ENCODE measurements around the gene CUBN. TPM values are rescaled to one million over a fixed set of nuclear protein-coding genes. Genes with fewer than 3 reads are reported as not detected.

CUBN gene
- total RNA-seq, 1 experiment from 2014 or later, result 0.46 TPM

- TF ChIP-seq, protein P1, sequence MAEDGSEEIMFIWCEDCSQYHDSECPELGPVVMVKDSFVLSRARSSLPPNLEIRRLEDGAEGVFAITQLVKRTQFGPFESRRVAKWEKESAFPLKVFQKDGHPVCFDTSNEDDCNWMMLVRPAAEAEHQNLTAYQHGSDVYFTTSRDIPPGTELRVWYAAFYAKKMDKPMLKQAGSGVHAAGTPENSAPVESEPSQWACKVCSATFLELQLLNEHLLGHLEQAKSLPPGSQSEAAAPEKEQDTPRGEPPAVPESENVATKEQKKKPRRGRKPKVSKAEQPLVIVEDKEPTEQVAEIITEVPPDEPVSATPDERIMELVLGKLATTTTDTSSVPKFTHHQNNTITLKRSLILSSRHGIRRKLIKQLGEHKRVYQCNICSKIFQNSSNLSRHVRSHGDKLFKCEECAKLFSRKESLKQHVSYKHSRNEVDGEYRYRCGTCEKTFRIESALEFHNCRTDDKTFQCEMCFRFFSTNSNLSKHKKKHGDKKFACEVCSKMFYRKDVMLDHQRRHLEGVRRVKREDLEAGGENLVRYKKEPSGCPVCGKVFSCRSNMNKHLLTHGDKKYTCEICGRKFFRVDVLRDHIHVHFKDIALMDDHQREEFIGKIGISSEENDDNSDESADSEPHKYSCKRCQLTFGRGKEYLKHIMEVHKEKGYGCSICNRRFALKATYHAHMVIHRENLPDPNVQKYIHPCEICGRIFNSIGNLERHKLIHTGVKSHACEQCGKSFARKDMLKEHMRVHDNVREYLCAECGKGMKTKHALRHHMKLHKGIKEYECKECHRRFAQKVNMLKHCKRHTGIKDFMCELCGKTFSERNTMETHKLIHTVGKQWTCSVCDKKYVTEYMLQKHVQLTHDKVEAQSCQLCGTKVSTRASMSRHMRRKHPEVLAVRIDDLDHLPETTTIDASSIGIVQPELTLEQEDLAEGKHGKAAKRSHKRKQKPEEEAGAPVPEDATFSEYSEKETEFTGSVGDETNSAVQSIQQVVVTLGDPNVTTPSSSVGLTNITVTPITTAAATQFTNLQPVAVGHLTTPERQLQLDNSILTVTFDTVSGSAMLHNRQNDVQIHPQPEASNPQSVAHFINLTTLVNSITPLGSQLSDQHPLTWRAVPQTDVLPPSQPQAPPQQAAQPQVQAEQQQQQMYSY (CRISPR knock-in tag; IDR thresholded peaks at IDR 0.05), result no peak
- TF ChIP-seq STAT6 (CRISPR knock-in tag; conservative IDR thresholded peaks at IDR 0.05; ENCODE audit: low read depth), result no peak
Observed at GRCh38 chr10:16927546-16927945, 202.1 kb downstream of the CUBN start (continued).

DNA sequence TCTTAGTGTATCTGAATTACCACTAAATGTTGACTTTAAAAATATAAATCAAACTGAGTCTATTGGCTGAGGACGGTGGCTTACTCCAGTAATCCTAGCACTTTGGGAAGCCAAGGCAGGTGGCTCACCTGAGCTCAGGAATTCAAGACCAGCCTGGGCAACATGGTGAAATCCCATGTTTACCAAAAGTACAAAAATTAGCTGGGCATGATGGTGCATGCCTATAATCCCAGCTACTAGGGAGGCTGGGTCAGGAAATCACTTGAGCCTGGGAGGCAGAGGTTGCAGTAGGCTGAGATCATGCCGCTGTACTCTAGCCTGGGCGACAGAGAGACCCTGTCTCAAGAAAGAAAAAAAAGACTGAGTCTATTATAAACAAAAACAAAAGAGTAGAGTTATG is 205.9 kb downstream of the CUBN start:
- H3K27ac Mint-ChIP-seq, result no peak overlapping the region
- POLR2A ChIA-PET, result no interaction called here
- H3K4me1 Mint-ChIP-seq, result peaks cover 12% of the 10 kb centered on the region
- ATAC-seq (no peak), DNase-seq (ENCODE audit: low spot score) (no peak)
- H3K4me3 Mint-ChIP-seq, result no peak overlapping the region
- CTCF ChIA-PET, result no interaction called here
- TF ChIP-seq RELA (CRISPR knock-in tag; IDR thresholded peaks at IDR 0.05; ENCODE audit: borderline replicate concordance) (no peak), FOXK1 (CRISPR knock-in tag; IDR thresholded peaks at IDR 0.05) (no peak), FOXP1 (CRISPR knock-in tag; IDR thresholded peaks at IDR 0.05; ENCODE audit: borderline replicate concordance) (no peak), ERG (CRISPR knock-in tag; IDR thresholded peaks at IDR 0.05) (no peak), SMAD3 (CRISPR knock-in tag; IDR thresholded peaks at IDR 0.05; ENCODE audit: borderline replicate concordance) (no peak), ZNF671 (CRISPR knock-in tag; IDR thresholded peaks at IDR 0.05) (no peak), CTCF (IDR thresholded peaks at IDR 0.05) (no peak), ZNF396 (CRISPR knock-in tag; IDR thresholded peaks at IDR 0.05; ENCODE audit: borderline replicate concordance) (no peak), PREB (CRISPR knock-in tag; IDR thresholded peaks at IDR 0.05; ENCODE audit: borderline replicate concordance) (no peak), MXD4 (CRISPR knock-in tag; IDR thresholded peaks at IDR 0.05; ENCODE audit: borderline replicate concordance) (no peak), SP1 (CRISPR knock-in tag; conservative IDR thresholded peaks at IDR 0.05) (no peak)
- TF ChIP-seq, protein P2, sequence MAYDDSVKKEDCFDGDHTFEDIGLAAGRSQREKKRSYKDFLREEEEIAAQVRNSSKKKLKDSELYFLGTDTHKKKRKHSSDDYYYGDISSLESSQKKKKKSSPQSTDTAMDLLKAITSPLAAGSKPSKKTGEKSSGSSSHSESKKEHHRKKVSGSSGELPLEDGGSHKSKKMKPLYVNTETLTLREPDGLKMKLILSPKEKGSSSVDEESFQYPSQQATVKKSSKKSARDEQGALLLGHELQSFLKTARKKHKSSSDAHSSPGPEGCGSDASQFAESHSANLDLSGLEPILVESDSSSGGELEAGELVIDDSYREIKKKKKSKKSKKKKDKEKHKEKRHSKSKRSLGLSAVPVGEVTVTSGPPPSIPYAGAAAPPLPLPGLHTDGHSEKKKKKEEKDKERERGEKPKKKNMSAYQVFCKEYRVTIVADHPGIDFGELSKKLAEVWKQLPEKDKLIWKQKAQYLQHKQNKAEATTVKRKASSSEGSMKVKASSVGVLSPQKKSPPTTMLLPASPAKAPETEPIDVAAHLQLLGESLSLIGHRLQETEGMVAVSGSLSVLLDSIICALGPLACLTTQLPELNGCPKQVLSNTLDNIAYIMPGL (CRISPR knock-in tag; IDR thresholded peaks at IDR 0.05), result no peak
- TF ChIP-seq, protein P3, sequence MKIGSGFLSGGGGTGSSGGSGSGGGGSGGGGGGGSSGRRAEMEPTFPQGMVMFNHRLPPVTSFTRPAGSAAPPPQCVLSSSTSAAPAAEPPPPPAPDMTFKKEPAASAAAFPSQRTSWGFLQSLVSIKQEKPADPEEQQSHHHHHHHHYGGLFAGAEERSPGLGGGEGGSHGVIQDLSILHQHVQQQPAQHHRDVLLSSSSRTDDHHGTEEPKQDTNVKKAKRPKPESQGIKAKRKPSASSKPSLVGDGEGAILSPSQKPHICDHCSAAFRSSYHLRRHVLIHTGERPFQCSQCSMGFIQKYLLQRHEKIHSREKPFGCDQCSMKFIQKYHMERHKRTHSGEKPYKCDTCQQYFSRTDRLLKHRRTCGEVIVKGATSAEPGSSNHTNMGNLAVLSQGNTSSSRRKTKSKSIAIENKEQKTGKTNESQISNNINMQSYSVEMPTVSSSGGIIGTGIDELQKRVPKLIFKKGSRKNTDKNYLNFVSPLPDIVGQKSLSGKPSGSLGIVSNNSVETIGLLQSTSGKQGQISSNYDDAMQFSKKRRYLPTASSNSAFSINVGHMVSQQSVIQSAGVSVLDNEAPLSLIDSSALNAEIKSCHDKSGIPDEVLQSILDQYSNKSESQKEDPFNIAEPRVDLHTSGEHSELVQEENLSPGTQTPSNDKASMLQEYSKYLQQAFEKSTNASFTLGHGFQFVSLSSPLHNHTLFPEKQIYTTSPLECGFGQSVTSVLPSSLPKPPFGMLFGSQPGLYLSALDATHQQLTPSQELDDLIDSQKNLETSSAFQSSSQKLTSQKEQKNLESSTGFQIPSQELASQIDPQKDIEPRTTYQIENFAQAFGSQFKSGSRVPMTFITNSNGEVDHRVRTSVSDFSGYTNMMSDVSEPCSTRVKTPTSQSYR (CRISPR knock-in tag; IDR thresholded peaks at IDR 0.05), result no peak
- TF ChIP-seq, protein P4, sequence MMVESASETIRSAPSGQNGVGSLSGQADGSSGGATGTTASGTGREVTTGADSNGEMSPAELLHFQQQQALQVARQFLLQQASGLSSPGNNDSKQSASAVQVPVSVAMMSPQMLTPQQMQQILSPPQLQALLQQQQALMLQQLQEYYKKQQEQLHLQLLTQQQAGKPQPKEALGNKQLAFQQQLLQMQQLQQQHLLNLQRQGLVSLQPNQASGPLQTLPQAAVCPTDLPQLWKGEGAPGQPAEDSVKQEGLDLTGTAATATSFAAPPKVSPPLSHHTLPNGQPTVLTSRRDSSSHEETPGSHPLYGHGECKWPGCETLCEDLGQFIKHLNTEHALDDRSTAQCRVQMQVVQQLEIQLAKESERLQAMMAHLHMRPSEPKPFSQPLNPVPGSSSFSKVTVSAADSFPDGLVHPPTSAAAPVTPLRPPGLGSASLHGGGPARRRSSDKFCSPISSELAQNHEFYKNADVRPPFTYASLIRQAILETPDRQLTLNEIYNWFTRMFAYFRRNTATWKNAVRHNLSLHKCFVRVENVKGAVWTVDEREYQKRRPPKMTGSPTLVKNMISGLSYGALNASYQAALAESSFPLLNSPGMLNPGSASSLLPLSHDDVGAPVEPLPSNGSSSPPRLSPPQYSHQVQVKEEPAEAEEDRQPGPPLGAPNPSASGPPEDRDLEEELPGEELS (CRISPR knock-in tag; IDR thresholded peaks at IDR 0.05), result no peak
- H3K27me3 Mint-ChIP-seq (ENCODE audit: low read depth), result no peaks in the 10 kb centered on the region; the same call in 1 of the 2 replicates
- H3K36me3 Mint-ChIP-seq, result no peaks in the 10 kb centered on the region
- H3K9me3 Mint-ChIP-seq, result no peaks in the 10 kb centered on the region

All from WTC11 (cell line).